Measurements from ENCODE around the gene HAVCR1.
"Not testable (repeated sequence)": the region's sequence is repeated elsewhere in the genome, so short reads cannot be mapped to it uniquely, and the experiment has no call there.

HAVCR1 gene

DNA sequence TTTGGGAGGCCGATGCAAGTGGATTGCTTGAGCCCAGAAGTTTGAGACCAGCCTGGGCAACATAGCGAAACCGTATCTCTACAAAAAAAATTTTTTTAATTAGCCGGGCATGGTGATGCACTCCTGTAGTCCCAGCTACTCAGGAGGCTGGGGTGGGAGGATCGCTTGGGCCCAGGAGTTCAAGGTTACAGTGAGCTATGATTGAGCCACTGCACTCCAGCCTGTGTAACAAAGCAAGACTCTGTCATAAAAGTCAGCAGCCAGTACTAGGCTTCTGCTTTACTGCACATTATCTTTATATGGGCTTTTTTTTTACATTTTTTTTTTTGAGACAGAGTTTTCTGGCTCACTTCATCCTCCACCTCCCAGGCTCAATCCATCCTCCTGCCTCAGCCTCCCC is 9.4 kb upstream of the HAVCR1 start:
- H3K27me3 ChIP-seq (ENCODE audit: control insufficient read depth, insufficient read depth, low read length), result no peaks in the 10 kb centered on the region

DNA sequence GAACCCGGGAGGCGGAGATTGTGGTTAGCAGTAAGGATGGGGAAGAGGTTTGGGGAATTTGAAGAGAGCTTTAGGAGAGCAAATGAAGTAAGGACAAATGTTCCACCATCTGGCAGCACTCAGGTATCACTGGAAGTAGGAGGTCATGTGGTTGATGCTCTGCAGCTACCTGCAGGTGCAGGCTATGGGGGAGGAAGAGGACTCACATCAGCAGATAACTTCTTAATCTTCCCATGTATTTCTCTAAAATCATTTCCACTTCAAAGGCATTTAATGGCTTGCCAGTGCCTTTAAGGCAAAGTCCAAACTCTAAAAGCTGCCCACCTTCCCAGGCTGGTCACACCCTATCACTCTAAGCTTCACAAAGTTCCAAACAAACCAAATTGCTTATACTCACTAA is 8.1 kb upstream of the HAVCR1 start:
- no peaks in the 10 kb centered on the region for H3K27me3 ChIP-seq (ENCODE audit: control insufficient read depth, insufficient read depth, low read length)
- no peak overlapping the region for H3K27ac ChIP-seq (ENCODE audit: low read depth, low read length)
- H3K4me3 ChIP-seq (ENCODE audit: low read length), result no peak overlapping the region
- no peaks in the 10 kb centered on the region for H3K36me3 ChIP-seq (ENCODE audit: control insufficient read depth, insufficient read depth, low read length)
- no peak overlapping the region for H3K9ac ChIP-seq (ENCODE audit: low read length)
- no peaks in the 10 kb centered on the region for H3K4me1 ChIP-seq (ENCODE audit: control insufficient read depth, insufficient read depth, low read length)

More for the DNA sequence above, 9.4 kb upstream of the HAVCR1 start:
- Histone ChIP-seq H3K4me1 (ENCODE audit: control insufficient read depth, insufficient read depth, low read length) (no peaks in the 10 kb centered on the region), H3K4me3 (ENCODE audit: low read length) (no peak overlapping the region), H3K36me3 (ENCODE audit: control insufficient read depth, insufficient read depth, low read length) (no peaks in the 10 kb centered on the region), H3K9ac (ENCODE audit: low read length) (no peak overlapping the region), H3K27ac (ENCODE audit: low read depth, low read length) (no peak overlapping the region)

DNA sequence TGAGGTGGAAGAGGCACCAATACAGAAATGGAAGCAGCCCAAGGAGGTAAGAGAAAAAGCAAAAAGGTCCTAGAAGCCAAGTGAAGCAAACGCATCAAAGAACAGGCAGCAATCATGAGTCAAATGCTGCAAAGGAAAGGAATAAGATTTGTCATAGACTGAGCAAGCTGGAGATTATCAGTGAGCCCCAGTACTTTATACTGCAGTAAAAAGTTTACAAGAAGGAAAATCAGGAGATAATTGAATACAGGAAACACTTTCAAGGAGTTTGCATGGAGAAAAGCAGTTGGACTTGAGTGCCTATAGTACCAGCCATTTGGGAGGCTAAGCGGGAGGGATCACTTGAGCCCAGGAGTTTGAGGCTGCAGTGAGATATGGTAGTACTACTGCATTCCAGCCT is 7.2 kb upstream of the HAVCR1 start:
- no peak overlapping the region for H3K27ac ChIP-seq (ENCODE audit: low read depth, low read length)
- H3K27me3 ChIP-seq (ENCODE audit: control insufficient read depth, insufficient read depth, low read length), result no peaks in the 10 kb centered on the region
- H3K36me3 ChIP-seq (ENCODE audit: control insufficient read depth, insufficient read depth, low read length), result no peaks in the 10 kb centered on the region
- no peak overlapping the region for H3K4me3 ChIP-seq (ENCODE audit: low read length)
- no peak overlapping the region for H3K9ac ChIP-seq (ENCODE audit: low read length)
- H3K4me1 ChIP-seq (ENCODE audit: control insufficient read depth, insufficient read depth, low read length), result no peaks in the 10 kb centered on the region

DNA sequence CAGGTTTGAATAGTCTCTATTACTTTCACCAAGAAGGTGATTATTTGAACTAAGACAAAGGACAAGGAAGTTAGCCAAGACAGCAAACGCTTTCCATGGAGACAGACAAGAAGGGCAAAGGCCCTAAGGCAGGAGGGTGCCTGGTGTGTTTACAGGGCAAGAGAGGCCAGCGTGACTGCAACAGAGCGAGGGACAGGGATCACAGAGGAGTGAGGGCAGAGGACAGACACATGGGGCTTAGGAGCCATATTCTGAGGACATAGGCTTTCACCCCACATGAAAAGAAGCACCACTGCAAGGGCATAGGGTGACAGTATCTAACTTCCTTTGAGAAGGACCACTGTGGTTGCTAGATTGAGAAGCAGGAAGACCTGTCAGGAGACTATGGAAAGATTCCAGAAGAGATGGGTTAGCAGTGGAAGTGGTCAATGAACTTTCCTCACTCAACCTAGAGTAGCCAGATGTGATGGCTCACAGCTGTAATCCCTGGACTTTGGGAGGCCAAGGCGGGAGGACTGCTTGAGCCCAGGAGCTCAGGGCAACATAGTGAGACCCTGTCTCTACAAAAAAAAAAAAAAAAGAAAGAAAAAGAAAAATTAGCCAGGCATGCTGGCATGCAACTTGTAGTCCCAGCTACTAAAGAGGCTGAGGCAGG is 5.0 kb upstream of the HAVCR1 start:
- no peaks in the 10 kb centered on the region for H3K27me3 ChIP-seq (ENCODE audit: control insufficient read depth, insufficient read depth, low read length)
- no peak overlapping the region for H3K4me3 ChIP-seq (ENCODE audit: low read length)
- no peaks in the 10 kb centered on the region for H3K36me3 ChIP-seq (ENCODE audit: control insufficient read depth, insufficient read depth, low read length)
- H3K9ac ChIP-seq (ENCODE audit: low read length), result no peak overlapping the region
- no peak overlapping the region for H3K27ac ChIP-seq (ENCODE audit: low read depth, low read length)
- no peaks in the 10 kb centered on the region for H3K4me1 ChIP-seq (ENCODE audit: control insufficient read depth, insufficient read depth, low read length)

DNA sequence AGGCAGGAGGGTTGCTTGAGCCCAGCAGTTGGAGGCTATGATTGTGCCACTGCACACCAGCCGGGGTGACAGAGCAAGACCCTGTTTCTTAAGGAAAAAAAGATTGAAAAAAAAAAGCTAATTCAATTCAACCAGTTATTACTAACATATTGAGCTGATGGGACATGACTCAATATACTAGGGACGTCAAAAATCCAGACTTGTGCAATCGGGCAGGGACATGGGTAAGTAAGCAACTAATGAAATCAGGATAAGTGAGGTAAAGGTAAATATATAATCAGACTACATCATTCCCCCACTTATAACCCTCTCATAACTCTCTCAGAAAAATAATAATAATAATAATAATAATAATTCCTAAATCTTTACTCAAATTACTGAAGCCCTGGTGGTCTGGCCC is 975 bp upstream of the HAVCR1 start:
- H3K4me3 ChIP-seq (ENCODE audit: low read length), result no peak overlapping the region
- no peak overlapping the region for H3K27ac ChIP-seq (ENCODE audit: low read depth, low read length)
- no peaks in the 10 kb centered on the region for H3K27me3 ChIP-seq (ENCODE audit: control insufficient read depth, insufficient read depth, low read length)
- H3K36me3 ChIP-seq (ENCODE audit: control insufficient read depth, insufficient read depth, low read length), result no peaks in the 10 kb centered on the region
- no peak overlapping the region for H3K9ac ChIP-seq (ENCODE audit: low read length)
- no peaks in the 10 kb centered on the region for H3K4me1 ChIP-seq (ENCODE audit: control insufficient read depth, insufficient read depth, low read length)

DNA sequence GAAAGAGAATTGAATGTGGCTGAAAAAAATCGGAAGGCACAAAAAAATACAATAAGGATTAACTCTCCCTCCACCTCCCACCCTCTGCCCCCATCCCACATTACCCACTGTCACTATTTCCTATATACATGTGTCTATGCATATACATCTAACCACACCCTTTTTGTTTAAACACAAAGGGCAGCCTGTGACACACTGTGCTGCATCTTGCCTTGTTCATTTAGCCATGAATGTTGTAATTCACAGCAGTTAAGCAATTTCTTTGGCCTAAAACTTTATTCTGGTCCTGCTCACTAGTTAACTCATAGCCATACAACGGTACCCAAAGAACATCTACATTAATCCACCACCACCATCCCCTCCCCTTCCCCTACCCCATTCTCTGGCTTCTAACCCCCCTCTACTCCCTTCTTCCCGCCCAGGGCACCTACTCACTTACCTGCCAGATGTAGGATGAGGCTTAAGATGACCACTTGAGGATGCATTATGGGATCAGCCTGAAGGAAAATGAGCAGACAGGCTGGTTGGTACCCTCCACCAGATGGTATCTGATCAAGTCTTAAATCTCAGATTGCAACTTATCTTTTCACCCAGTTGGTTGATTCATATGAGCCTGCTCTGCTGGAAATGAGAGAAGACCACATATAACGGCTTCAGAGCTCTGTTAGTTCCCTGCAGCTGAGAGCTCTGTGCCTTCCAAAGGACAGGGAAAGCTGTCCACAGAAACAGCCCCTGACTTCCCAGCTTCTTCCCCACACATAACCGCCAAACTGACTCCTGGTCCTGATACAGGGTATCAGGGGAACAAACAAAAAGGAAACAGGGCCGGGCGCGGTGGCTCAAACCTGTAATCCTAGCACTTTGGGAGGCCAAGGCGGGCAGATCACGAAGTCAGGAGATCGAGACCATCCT is 1.2 kb downstream of the HAVCR1 start:
- Histone ChIP-seq H3K9ac (ENCODE audit: low read length) (no peak overlapping the region), H3K36me3 (ENCODE audit: control insufficient read depth, insufficient read depth, low read length) (no peaks in the 10 kb centered on the region), H3K4me1 (ENCODE audit: control insufficient read depth, insufficient read depth, low read length) (no peaks in the 10 kb centered on the region), H3K27me3 (ENCODE audit: control insufficient read depth, insufficient read depth, low read length) (no peaks in the 10 kb centered on the region), H3K27ac (ENCODE audit: low read depth, low read length) (no peak overlapping the region), H3K4me3 (ENCODE audit: low read length) (no peak overlapping the region)

DNA sequence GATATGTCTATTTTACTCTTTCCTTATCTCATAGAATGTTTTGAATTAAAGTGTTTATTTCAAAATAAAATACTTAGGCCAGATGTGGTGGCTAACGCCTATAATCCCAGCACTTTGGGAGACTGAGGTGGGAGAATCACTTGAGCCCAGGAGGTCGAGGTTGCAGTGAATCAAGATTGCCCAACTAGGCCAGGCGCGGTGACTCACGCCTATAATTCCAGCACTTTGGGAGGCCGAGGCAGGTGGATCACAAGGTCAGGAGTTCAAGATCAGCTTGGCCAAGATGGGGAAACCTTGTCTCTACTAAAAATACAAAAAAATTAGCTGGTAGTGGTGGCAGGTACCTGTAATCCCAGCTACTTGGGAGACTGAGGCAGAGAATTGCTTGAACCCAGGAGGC is 2.1 kb downstream of the HAVCR1 start:
- not testable (repeated sequence) for H3K27ac ChIP-seq (ENCODE audit: low read depth, low read length); H3K36me3 ChIP-seq (ENCODE audit: control insufficient read depth, insufficient read depth, low read length)

DNA sequence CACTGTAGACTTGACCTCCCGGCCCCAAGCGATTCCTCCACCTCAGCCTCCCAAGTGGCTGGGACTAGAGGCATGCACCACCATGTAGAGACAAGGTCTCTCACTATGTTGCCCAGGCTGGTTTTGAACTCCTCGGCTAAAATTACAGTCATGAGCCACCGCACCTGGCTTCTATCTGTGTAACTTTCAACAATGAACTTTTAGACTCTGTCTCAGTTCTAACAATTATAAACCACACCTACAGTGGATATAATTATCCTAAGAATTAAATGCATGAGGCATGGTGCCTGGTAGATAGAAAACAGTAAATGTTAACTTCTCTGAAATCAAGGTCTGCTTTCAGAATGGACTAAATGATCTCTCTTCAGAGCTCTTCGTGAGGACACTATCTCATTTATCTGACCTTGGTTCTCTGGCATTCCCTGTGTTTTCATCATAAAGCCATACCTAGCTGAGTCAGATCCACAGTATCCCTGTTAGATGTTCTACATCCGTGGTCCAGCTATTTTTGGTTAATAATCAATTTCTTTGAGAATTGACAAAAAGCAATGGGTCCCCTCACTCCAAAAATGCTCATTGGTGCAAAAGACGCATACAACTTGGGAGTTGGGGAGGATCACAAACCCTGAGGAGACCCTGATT is 7.2 kb downstream of the HAVCR1 start:
- Histone ChIP-seq H3K9ac (ENCODE audit: low read length) (no peak overlapping the region), H3K4me3 (ENCODE audit: low read length) (no peak overlapping the region), H3K27me3 (ENCODE audit: control insufficient read depth, insufficient read depth, low read length) (no peaks in the 10 kb centered on the region), H3K36me3 (ENCODE audit: control insufficient read depth, insufficient read depth, low read length) (no peaks in the 10 kb centered on the region), H3K4me1 (ENCODE audit: control insufficient read depth, insufficient read depth, low read length) (no peaks in the 10 kb centered on the region), H3K27ac (ENCODE audit: low read depth, low read length) (no peak overlapping the region)

More for the DNA sequence above, 2.1 kb downstream of the HAVCR1 start:
- not testable (repeated sequence) for H3K4me3 ChIP-seq (ENCODE audit: low read length); H3K27me3 ChIP-seq (ENCODE audit: control insufficient read depth, insufficient read depth, low read length); H3K4me1 ChIP-seq (ENCODE audit: control insufficient read depth, insufficient read depth, low read length); H3K9ac ChIP-seq (ENCODE audit: low read length)

DNA sequence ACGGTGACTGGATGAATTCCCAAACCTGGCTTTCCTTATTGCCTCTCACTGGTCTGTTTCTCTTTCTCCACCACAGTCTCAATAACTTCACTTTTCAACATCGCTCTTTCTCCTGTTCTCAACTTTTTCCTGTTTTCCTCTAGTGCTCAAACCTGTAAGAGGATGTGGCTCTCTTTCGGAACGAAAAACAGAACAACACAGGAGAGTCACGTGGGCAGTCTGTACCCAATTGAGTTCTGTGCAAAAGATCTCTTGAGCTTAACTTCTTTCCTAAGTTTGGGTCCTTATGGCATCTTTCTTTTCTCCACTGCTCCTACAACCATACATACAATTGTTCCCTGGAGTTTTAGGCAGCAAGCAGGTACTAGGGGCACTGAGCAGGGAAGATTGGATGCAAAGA is 8.9 kb downstream of the HAVCR1 start:
- Histone ChIP-seq H3K9ac (ENCODE audit: low read length) (no peak overlapping the region), H3K27me3 (ENCODE audit: control insufficient read depth, insufficient read depth, low read length) (no peaks in the 10 kb centered on the region), H3K27ac (ENCODE audit: low read depth, low read length) (no peak overlapping the region), H3K36me3 (ENCODE audit: control insufficient read depth, insufficient read depth, low read length) (no peaks in the 10 kb centered on the region), H3K4me1 (ENCODE audit: control insufficient read depth, insufficient read depth, low read length) (no peaks in the 10 kb centered on the region), H3K4me3 (ENCODE audit: low read length) (no peak overlapping the region)

DNA sequence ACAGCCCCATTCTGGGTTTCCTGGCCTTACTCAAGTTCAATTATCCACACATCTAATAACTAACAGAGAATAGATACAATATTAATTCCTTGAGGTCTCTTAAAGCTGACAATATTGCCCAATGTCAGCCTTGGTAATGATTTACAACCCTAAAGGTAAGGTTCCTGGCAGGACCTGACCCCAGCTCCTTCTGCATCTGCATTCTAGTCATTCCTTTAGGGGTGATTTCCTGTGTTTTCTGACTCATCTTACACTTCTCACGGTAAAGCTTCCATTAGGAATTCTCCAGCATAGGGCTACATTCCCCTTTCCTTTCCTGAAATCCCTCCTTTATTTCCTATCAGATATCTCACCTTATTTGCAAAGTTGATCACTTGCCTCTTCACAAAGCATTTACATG is 9.3 kb downstream of the HAVCR1 start:
- H3K9ac ChIP-seq (ENCODE audit: low read length), result no peak overlapping the region
- no peak overlapping the region for H3K27ac ChIP-seq (ENCODE audit: low read depth, low read length)
- no peaks in the 10 kb centered on the region for H3K4me1 ChIP-seq (ENCODE audit: control insufficient read depth, insufficient read depth, low read length)
- H3K36me3 ChIP-seq (ENCODE audit: control insufficient read depth, insufficient read depth, low read length), result no peaks in the 10 kb centered on the region
- no peak overlapping the region for H3K4me3 ChIP-seq (ENCODE audit: low read length)
- no peaks in the 10 kb centered on the region for H3K27me3 ChIP-seq (ENCODE audit: control insufficient read depth, insufficient read depth, low read length)

DNA sequence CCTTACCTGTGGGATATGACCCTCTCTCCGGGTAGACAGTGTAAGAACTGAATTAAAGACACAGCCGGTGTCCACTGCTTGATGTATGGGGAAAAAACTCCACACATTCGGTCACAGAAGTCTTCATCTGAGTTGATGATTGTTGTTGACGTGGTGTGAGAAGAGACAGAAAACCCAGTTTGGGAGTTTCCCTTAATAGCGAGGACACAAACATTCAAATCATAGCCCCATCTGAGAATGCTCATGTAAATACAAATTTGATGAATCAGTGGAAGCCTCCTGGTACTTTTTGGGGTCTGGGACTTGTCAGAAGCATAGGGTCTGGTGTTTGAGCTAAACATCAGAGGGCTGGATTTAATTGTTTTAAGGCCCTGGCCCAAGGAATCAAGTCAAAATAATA is 11.0 kb downstream of the HAVCR1 start:
- Histone ChIP-seq H3K36me3 (ENCODE audit: control insufficient read depth, insufficient read depth, low read length) (no peaks in the 10 kb centered on the region), H3K9ac (ENCODE audit: low read length) (no peak overlapping the region), H3K4me3 (ENCODE audit: low read length) (no peak overlapping the region), H3K27me3 (ENCODE audit: control insufficient read depth, insufficient read depth, low read length) (no peaks in the 10 kb centered on the region), H3K4me1 (ENCODE audit: control insufficient read depth, insufficient read depth, low read length) (no peaks in the 10 kb centered on the region), H3K27ac (ENCODE audit: low read depth, low read length) (no peak overlapping the region)

DNA sequence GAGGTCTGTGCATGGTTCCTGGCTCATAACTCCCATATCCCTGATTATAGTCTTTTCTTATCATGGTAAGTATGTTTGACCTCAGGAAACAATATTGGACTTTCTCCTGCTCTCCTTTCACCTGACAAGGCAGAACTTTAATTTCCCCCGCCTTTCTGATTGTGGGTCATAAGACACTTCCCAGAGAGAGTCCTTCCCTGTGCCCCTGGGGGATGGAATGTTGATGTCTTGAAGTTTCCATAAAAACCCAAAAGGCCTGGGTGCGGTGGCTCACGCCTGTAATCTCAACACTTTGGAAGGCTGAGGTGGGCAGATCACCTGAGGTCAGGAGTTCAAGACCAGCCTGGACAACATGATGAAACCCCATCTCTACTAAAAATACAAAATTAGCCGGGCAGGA is 11.9 kb downstream of the HAVCR1 start:
- not testable (repeated sequence) for H3K27ac ChIP-seq (ENCODE audit: low read depth, low read length); H3K36me3 ChIP-seq (ENCODE audit: control insufficient read depth, insufficient read depth, low read length); H3K27me3 ChIP-seq (ENCODE audit: control insufficient read depth, insufficient read depth, low read length); H3K9ac ChIP-seq (ENCODE audit: low read length); H3K4me1 ChIP-seq (ENCODE audit: control insufficient read depth, insufficient read depth, low read length); H3K4me3 ChIP-seq (ENCODE audit: low read length)
